A673 (cell line): Measurements from ENCODE around the gene IL10. TPM values are rescaled to one million over a fixed set of nuclear protein-coding genes. Genes with fewer than 3 reads are reported as not detected.

Experiments
- BruUV-seq: library from RNA; stranded (reverse); fragments of 400-500 nt; replicated peaks from 2 replicates; lab custom pipeline; 2021; lab: Mats Ljungman, UMichigan
- CTCF ChIA-PET: fragments of 300-600 bp; sonication (Branson Sonifier 250); formaldehyde crosslinking; loops from one replicate; lab custom pipeline; 2022; ENCODE audit warnings: antibody characterized with exemption; lab: Charles Lee
- POLR2A ChIA-PET: fragments of 300-600 bp; sonication (Branson Sonifier 250); formaldehyde crosslinking; loops from one replicate; lab custom pipeline; 2022; ENCODE audit warnings: antibody characterized with exemption; ENCODE audit not compliant: low non-redundant PET; lab: Charles Lee
- DNase-seq: peaks from one replicate; pipeline ENCODE4 v3.0.0-alpha.2; 2015; ENCODE audit warnings: low spot score
- H3K27ac ChIP-seq: fragments of 200-600 bp; sonication (generic); 2 replicates; pipeline ENCODE4 v1.5.1; 2016; ENCODE audit warnings: mixed run types, low read depth, mild to moderate bottlenecking, mixed read lengths, antibody characterized with exemption, low read length; ENCODE audit not compliant: poor library complexity, severe bottlenecking
- H3K27me3 ChIP-seq: fragments of 200-600 bp; sonication (generic); replicated peaks from 2 replicates; pipeline ENCODE4 v1.6.1; 2017; ENCODE audit warnings: mixed run types, low read depth, mild to moderate bottlenecking, mixed read lengths, antibody characterized with exemption, low read length; ENCODE audit not compliant: insufficient read depth, poor library complexity
- H3K36me3 ChIP-seq: fragments of 200-600 bp; sonication (generic); 2 replicates; pipeline ENCODE4 v1.6.1; 2016; ENCODE audit warnings: mixed run types, mild to moderate bottlenecking, mixed read lengths, antibody characterized with exemption, low read length; ENCODE audit not compliant: insufficient read depth, poor library complexity, severe bottlenecking
- H3K4me1 ChIP-seq: fragments of 200-600 bp; sonication (generic); 2 replicates; pipeline ENCODE4 v1.6.1; 2017; ENCODE audit warnings: mixed run types, mild to moderate bottlenecking, mixed read lengths, antibody characterized with exemption, low read length; ENCODE audit not compliant: insufficient read depth, poor library complexity, severe bottlenecking
- H3K4me3 ChIP-seq: fragments of 200-600 bp; sonication (generic); 2 replicates; pipeline ENCODE4 v1.5.1; 2016; ENCODE audit warnings: low read depth, mixed run types, mild to moderate bottlenecking, mixed read lengths, low read length; ENCODE audit not compliant: poor library complexity, severe bottlenecking
- H3K9me3 ChIP-seq: fragments of 200-600 bp; sonication (generic); 2 replicates; pipeline ENCODE4 v1.6.1; 2016; ENCODE audit warnings: mixed run types, low read depth, mild to moderate bottlenecking, mixed read lengths, antibody characterized with exemption, low read length; ENCODE audit not compliant: poor library complexity, severe bottlenecking
- EZH2 ChIP-seq: fragments of 200-600 bp; sonication (generic); IDR thresholded peaks from 2 replicates; pipeline ENCODE4 v1.6.1; 2017; ENCODE audit warnings: borderline replicate concordance, low read depth, mild to moderate bottlenecking, mixed read lengths, antibody characterized with exemption, low read length; ENCODE audit not compliant: poor library complexity, severe bottlenecking
- intact Hi-C: fragments of 100-400 bp; cut with micrococcal nuclease; formaldehyde crosslinking; loops from one replicate; pipeline ENCODE4 v1.10.0; 2022; ENCODE audit not compliant: unreplicated experiment
- total RNA-seq: library from RNA; stranded (reverse); gene quantifications from 2 replicates; pipeline ENCODE4 v1.2.3, GENCODE V29; 2021
- TF ChIP-seq, protein P1 (sequence below): fragments of 300-800, 200-600 bp; sonication (generic); conservative IDR thresholded peaks from 2 replicates; pipeline ENCODE4 v1.5.1; 2017; ENCODE audit warnings: low read depth, mild to moderate bottlenecking, antibody characterized with exemption, low read length, moderate library complexity, mixed read lengths

Gene IL10
- total RNA-seq, 1 experiment from 2014 or later: not detected

DNA sequence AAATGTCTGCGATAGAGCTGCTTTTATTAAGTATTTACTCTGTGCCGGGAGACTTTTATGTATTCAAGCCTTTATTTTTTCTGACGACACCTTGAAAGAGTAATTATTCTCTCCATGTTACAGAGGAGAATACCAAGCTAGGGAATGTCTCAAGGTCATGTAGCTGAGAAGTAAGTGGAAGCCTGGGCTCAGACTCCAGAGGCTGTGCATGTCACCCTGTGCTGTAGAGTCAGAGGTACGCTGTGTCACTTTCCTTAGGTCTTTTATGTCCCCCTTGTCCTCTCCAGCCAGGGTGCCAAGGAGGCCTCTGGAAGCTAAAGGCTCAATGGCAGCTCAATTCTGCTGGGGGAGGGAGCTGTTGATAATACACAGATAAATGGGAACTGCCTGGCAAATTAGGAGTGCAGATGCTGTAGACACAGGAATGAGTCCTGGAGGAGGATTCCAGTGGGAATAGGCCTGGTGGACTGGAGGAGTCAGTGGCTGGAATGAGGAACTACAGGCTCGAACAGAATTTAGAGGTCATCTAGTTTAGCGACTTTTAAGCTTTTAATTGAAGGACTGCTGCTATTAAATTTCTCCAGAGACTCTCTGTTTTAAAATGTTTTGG is 11.0 kb downstream of the IL10 start:
- intact Hi-C loops: no loop called here
- TF ChIP-seq, protein P1, sequence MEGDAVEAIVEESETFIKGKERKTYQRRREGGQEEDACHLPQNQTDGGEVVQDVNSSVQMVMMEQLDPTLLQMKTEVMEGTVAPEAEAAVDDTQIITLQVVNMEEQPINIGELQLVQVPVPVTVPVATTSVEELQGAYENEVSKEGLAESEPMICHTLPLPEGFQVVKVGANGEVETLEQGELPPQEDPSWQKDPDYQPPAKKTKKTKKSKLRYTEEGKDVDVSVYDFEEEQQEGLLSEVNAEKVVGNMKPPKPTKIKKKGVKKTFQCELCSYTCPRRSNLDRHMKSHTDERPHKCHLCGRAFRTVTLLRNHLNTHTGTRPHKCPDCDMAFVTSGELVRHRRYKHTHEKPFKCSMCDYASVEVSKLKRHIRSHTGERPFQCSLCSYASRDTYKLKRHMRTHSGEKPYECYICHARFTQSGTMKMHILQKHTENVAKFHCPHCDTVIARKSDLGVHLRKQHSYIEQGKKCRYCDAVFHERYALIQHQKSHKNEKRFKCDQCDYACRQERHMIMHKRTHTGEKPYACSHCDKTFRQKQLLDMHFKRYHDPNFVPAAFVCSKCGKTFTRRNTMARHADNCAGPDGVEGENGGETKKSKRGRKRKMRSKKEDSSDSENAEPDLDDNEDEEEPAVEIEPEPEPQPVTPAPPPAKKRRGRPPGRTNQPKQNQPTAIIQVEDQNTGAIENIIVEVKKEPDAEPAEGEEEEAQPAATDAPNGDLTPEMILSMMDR: no peak
- TF ChIP-seq EZH2: no peak
- DNase-seq: no peak
- H3K36me3 ChIP-seq: no peaks in the 10 kb centered on the region
- H3K4me3 ChIP-seq: no peak overlapping the region
- POLR2A ChIA-PET: no interaction called here
- H3K9me3 ChIP-seq: no peaks in the 10 kb centered on the region
- H3K27me3 ChIP-seq: peaks cover 4% of the 10 kb centered on the region
- no TSS peak for BruUV-seq
- CTCF ChIA-PET: no interaction called here
- H3K4me1 ChIP-seq: no peaks in the 10 kb centered on the region
- H3K27ac ChIP-seq: no peak overlapping the region

DNA sequence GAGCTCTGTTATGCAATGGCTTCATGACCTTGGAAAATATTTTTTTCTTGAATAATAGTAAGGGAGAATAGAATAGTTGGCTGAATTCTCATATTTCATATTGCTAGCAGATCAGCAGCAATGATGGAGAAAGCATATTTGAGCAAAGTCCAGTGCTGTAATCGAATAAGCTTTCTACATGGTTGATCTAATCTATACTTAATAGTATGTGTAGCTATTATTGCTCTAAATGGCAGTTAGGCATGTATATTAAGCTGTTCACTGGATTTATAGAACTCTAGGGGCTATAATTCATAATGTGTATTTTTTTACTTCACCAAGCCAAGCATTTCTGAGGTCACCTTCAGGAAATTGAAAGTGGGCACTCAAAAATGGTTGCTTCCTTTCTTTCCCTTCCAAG is 11.7 kb downstream of the IL10 start:
- no peak for DNase-seq
- POLR2A ChIA-PET: no interaction called here
- H3K36me3 ChIP-seq: no peaks in the 10 kb centered on the region
- no peaks in the 10 kb centered on the region for H3K9me3 ChIP-seq
- BruUV-seq: no TSS peak
- no peak overlapping the region for H3K27ac ChIP-seq
- TF ChIP-seq, protein P1: no peak
- TF ChIP-seq EZH2: no peak
- H3K4me3 ChIP-seq: no peak overlapping the region
- peaks cover 4% of the 10 kb centered on the region for H3K27me3 ChIP-seq
- H3K4me1 ChIP-seq: no peaks in the 10 kb centered on the region
- intact Hi-C loops: no loop called here
- CTCF ChIA-PET: no interaction called here

DNA sequence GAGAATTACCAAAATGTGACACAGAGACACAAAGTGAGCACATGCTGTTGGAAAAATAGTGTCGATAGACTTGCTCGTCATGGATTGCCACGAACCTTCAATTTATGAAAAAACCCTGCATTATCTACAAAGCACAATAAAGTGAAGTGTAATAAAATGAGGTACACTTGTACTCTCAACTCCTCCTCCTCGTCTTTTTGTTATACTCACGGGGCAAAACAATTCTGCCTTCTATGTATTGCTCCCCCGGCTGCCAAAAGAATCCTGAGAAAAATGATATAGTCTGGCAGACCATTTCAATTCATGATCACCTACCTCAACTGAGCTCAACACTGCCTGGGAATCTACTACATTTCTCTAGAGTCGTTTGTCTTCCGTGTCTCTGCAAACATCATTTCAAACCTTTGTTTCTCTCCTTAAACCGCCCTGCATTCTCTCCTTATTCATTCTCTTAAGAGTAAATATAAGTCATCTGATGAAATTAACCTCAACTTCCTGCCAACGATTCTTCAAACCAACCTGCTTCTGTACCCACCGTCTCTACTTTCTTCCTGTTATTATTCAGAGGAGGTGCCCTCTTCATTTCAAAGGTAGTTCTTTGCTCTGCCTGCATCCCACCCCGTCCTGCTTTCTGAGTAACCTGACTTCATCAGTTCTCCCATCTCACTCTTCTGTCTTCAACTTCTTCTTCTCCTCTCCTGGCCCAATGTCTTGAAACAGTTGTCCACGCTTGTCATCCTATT is 14.6 kb downstream of the IL10 start:
- TF ChIP-seq, protein P1: no peak
- no peak for TF ChIP-seq EZH2
- CTCF ChIA-PET: no interaction called here

More for the DNA sequence above, 14.6 kb downstream of the IL10 start:
- intact Hi-C loops: no loop called here
- no peak for DNase-seq
- Histone ChIP-seq H3K27me3 (no peaks in the 10 kb centered on the region), H3K4me3 (no peak overlapping the region), H3K4me1 (no peaks in the 10 kb centered on the region), H3K36me3 (no peaks in the 10 kb centered on the region), H3K9me3 (no peaks in the 10 kb centered on the region), H3K27ac (no peak overlapping the region)
- POLR2A ChIA-PET: no interaction called here
- no TSS peak for BruUV-seq
